Endodermal cell (in vitro differentiated cells): ENCODE measurements around the gene ATG4D. TPM values are rescaled to one million over a fixed set of nuclear protein-coding genes. Genes with fewer than 3 reads are reported as not detected.

Experiments
- DNase-seq: peaks from one replicate; pipeline ENCODE4 v3.0.0-alpha.2; 2017
- H3K27ac ChIP-seq: 2 replicates; pipeline ENCODE4 v1.5.1; 2013; ENCODE audit warnings: mild to moderate bottlenecking, low read depth, low read length, moderate library complexity
- H3K27me3 ChIP-seq: 2 replicates; pipeline ENCODE4 v1.6.1; 2013; ENCODE audit warnings: mild to moderate bottlenecking, low read length, moderate library complexity; ENCODE audit not compliant: insufficient read depth, control insufficient read depth, poor library complexity, severe bottlenecking
- H3K36me3 ChIP-seq: 2 replicates; pipeline ENCODE4 v1.7.0; 2013; ENCODE audit warnings: mild to moderate bottlenecking, low read length, moderate library complexity; ENCODE audit not compliant: control insufficient read depth, insufficient read depth
- H3K4me1 ChIP-seq: one replicate; pipeline ENCODE4 v1.7.0; 2013; ENCODE audit warnings: low read length; ENCODE audit not compliant: control insufficient read depth, insufficient read depth
- H3K4me3 ChIP-seq: 2 replicates; pipeline ENCODE4 v1.5.1; 2013; ENCODE audit warnings: mild to moderate bottlenecking, low read length, moderate library complexity
- H3K9ac ChIP-seq: 2 replicates; pipeline ENCODE4 v1.6.1; 2013; ENCODE audit warnings: mild to moderate bottlenecking, low read length, moderate library complexity; ENCODE audit not compliant: poor library complexity, severe bottlenecking; ENCODE audit errors: extremely low read depth
- H3K9me3 ChIP-seq: 2 replicates; pipeline ENCODE4 v1.6.1; 2013; ENCODE audit warnings: mild to moderate bottlenecking, low read length, moderate library complexity; ENCODE audit not compliant: control insufficient read depth
- H3K27ac Mint-ChIP-seq: 2 replicates; pipeline ENCODE4 v1.8.0; 2020; ENCODE audit warnings: mixed read lengths
- H3K27me3 Mint-ChIP-seq: 2 replicates; pipeline ENCODE4 v1.8.0; 2021; ENCODE audit warnings: mild to moderate bottlenecking, mixed read lengths; ENCODE audit not compliant: insufficient read depth
- H3K36me3 Mint-ChIP-seq: 2 replicates; pipeline ENCODE4 v1.8.0; 2020; ENCODE audit warnings: low read depth, mixed read lengths
- H3K4me1 Mint-ChIP-seq: 2 replicates; pipeline ENCODE4 v1.8.0; 2020; ENCODE audit warnings: mixed read lengths
- H3K4me3 Mint-ChIP-seq: 2 replicates; pipeline ENCODE4 v1.8.0; 2020; ENCODE audit warnings: mild to moderate bottlenecking, moderate library complexity, mixed read lengths
- H3K9me3 Mint-ChIP-seq: 2 replicates; pipeline ENCODE4 v1.8.0; 2020; ENCODE audit warnings: mild to moderate bottlenecking, mixed read lengths
- CTCF ChIP-seq: fragments of 200-600 bp; sonication (generic); conservative IDR thresholded peaks from 2 replicates; pipeline ENCODE4 v1.5.0; 2021; ENCODE audit warnings: antibody characterized with exemption, mild to moderate bottlenecking
- WGBS, 2 experiments: methylation state at CpG; one replicate each; pipeline versions ENCODE4 v1.1.5 to v1.1.7; 2013; ENCODE audit warnings: missing lambda C conversion rate in 2 of 2, mixed read lengths in 1 of 2; ENCODE audit not compliant: insufficient coverage in 1 of 2, insufficient read length in 1 of 2; 5-methylcytosine and 5-hydroxymethylcytosine counted together
- total RNA-seq, 2 donors: library from RNA; stranded (reverse); fragmentation: NEBNext Ultra II Directional in 1 of 2; extraction: Animal tissue kit (Norgen Biotek cat#: 25700) in 1 of 2; gene quantifications; 2 replicates in 1 of 2; 3 replicates in 1 of 2; pipeline ENCODE4 v1.2.1, GENCODE V29; 2021

ATG4D gene
- total RNA-seq, 2 donors from 2014 or later, result 37.9 to 44.8 TPM

DNA sequence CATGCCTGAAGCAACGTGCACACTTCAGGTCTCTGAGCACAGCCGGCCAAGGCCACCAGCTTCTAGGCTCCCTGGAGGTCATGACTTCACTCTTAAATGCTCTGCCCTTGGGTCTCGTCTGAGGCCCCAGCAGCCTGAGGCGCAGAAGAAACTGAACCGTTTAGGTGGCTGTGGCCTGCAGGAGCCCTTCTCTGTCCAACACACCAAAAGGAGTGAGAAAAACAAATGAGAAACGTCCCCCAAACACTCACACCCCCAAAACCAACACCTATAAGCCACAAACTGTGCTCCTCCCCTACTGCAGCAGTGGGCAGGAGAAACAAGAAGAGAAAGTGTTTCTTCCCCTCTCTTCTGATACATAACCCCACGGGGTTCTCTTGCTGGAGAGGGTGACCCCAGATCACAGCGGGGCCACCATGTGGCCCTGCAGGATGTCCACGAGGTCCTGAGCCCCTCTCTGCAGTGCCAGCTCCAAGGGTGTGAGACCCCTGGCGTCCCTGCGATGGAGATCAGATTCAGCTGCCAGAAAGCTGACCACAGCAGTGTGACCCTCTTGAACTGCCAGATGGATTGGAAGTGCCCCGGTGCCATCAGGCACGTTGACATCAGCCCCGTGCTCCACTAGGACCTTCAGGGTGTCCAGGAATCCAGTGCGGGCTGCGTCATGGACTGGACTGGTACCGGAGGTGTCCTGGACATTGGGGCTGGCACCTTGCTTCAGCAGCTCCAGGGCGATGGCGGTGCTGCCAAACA lies 23.1 kb downstream of the ATG4D start:
- H3K9me3 ChIP-seq, result no peaks in the 10 kb centered on the region
- peak overlapping the region; percentile 91 for H3K4me3 Mint-ChIP-seq
- peaks cover 9% of the 10 kb centered on the region for H3K36me3 ChIP-seq
- peaks cover 16% of the 10 kb centered on the region for H3K27me3 ChIP-seq
- peaks cover 23% of the 10 kb centered on the region for H3K4me1 Mint-ChIP-seq
- peak; percentile 63 for DNase-seq
- H3K27me3 Mint-ChIP-seq, result peaks cover 19% of the 10 kb centered on the region
- H3K4me1 ChIP-seq, result no peaks in the 10 kb centered on the region
- no peak overlapping the region for H3K27ac ChIP-seq
- no peak overlapping the region for H3K9ac ChIP-seq
- no peak overlapping the region for H3K4me3 ChIP-seq
- H3K9me3 Mint-ChIP-seq, result no peaks in the 10 kb centered on the region
- TF ChIP-seq CTCF, result no peak
- H3K36me3 Mint-ChIP-seq, result peaks cover 7% of the 10 kb centered on the region
- WGBS, 2 experiments, result 87 to 92% methylated on average over 14 to 19 of the region's 19 CpGs
- H3K27ac Mint-ChIP-seq, result no peak overlapping the region

- H3K9me3 ChIP-seq, result no peaks in the 10 kb centered on the region
- H3K36me3 ChIP-seq, result peaks cover 6% of the 10 kb centered on the region
- no peak overlapping the region for H3K27ac ChIP-seq
- Mint-ChIP-seq H3K4me3 (peak overlapping the region; percentile 67), H3K27ac (no peak overlapping the region), H3K36me3 (peaks cover 11% of the 10 kb centered on the region), H3K27me3 (peaks cover 19% of the 10 kb centered on the region), H3K4me1 (peaks cover 25% of the 10 kb centered on the region), H3K9me3 (no peaks in the 10 kb centered on the region)
- DNase-seq, result no peak
- 45% methylated on average over 4 of the region's 5 CpGs; no CpG with 5 or more reads in 1 of the 2 experiments for WGBS, 2 experiments
- no peak overlapping the region for H3K9ac ChIP-seq
- peaks cover 16% of the 10 kb centered on the region for H3K27me3 ChIP-seq
- TF ChIP-seq CTCF, result no peak
- H3K4me1 ChIP-seq, result no peaks in the 10 kb centered on the region
- H3K4me3 ChIP-seq, result peak overlapping the region; percentile 85
These were observed 24.0 kb downstream of the ATG4D start for GRCh38 chr19:10567656-10568055.

DNA sequence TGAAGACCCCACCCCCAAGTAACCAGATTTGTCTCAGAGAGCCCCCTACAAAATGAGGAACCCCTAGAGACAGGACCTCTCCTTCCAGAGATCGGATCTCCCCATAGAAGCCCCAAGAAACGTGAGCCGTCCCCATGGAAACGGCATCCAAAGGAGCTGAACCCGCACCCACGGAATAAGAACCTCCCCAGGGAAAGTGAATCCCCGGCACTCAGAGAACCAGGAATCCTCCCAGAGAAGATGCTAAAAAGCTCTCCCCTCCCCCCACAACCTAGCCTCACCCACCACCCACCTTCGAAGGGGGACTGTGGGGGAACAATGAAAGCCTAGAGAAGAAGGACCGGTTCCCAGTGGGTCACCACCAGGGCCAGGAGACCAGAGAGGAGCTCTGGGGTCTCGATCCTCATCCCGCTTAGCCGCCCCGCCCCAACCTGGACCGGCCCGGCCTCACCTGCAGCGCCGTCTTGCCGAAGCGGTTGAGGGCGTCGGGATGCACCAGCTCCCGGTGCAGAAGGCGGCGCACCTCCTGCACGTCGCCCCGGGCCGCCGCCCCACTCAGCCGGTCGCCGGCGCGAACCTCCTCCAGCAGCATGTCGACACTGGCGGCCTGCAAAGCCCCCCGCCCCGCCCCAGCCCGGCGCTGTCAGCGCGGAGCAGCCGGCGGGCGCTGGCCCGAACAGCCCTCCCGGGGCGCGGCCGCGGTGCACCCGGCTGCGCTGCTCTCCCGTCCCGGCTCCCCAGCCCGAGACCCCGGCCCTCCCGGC lies 24.5 kb downstream of the ATG4D start:
- Histone ChIP-seq H3K27ac (no peak overlapping the region), H3K9ac (no peak overlapping the region), H3K36me3 (peaks cover 4% of the 10 kb centered on the region), H3K4me3 (peak overlapping the region; percentile 85), H3K9me3 (no peaks in the 10 kb centered on the region), H3K4me1 (no peaks in the 10 kb centered on the region), H3K27me3 (peaks cover 16% of the 10 kb centered on the region)
- peak; percentile 6 for TF ChIP-seq CTCF
- Mint-ChIP-seq H3K36me3 (peaks cover 11% of the 10 kb centered on the region), H3K27ac (peak overlapping the region; percentile 61), H3K9me3 (no peaks in the 10 kb centered on the region), H3K4me3 (peak overlapping the region; percentile 67), H3K27me3 (peaks cover 19% of the 10 kb centered on the region), H3K4me1 (peaks cover 25% of the 10 kb centered on the region)
- peak; percentile 90 for DNase-seq
- 0 to 1% methylated on average over 28 to 58 of the region's 58 CpGs for WGBS, 2 experiments
